ENCODE results near the gene CNTRL.

CNTRL gene

DNA sequence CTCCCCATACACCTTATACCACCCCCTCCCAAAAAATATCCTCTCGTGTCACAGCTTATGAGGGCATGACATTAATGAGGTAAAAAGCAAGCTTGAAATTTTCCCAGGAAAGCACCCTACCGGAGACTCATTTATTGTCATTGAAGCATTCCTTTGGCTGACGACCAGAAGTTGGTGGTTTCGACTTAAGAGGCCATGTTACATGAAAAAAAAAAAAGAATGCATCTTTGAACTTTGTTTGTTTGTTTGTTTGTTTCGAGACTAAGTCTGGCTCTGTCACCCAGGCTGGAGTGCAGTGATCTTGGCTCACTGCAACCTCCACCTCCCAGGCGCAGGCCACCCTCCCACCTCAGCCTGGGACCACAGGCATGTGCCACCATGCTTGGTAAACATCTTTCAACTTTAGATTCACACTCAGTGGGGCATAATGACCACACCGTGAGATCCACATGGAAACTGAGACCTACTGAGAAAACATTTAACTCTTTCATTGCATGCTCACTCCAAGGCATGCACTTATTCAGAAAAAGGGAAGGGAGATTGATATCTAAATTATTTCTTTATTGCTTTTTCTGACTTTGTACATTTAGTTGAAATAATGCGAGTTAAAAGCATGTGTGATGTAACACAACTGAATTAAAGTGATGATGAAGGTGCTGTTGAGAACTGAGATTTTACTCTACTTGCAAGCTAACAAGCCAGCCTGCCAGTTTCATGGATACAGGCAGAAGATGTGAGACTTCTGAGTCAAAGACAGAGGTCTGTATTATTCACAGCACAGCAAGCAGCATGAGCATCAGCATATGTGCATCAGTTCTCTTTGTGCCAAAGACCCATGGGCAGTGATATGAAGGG is 132.0 kb downstream of the CNTRL start:
- no peak for DNase-seq

DNA sequence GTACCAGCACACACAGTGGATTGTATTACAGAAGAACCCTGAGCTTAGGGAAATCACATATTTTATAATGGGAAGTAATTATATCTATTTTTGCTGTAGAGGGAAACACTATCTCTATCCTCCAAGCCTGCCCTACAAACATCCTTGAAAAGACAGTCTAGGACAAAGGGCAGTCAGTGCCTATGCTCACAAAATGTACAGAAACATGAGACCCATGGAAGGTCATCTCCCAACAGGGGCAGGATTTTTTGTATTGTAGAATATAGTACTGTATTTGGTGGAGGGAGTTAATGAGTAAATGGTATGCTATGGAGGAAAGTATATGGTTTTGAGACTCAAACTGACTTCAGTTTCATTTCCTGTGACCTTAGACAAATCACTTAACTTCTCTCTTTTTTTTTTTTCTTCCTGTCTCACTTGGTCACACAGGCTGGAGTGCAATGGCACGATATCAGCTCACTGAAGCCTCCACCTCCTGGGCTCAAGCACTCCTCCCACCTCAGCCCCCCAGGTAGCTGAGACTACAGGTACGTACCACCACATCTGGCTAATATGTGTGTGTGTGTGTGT is 132.7 kb downstream of the CNTRL start:
- DNase-seq: no peak

DNA sequence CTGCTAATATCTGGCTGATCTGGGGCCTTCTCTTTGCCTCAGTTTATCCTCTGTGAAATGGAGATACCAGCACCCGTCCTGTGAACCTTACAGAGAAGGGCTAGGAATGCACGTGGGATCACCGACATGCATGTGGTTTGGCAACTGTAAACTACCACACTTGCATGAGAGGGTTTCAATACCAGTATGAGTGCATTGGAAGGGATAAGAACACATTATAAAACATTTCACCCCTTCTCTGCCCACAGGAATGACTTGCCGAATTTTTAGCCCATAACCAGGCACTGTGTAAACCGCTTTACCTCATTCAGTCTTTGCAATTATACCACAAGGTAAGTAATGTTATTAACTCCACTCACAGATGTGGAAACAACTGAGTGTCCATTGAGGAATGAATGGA is 135.8 kb downstream of the CNTRL start:
- DNase-seq: no peak

DNA sequence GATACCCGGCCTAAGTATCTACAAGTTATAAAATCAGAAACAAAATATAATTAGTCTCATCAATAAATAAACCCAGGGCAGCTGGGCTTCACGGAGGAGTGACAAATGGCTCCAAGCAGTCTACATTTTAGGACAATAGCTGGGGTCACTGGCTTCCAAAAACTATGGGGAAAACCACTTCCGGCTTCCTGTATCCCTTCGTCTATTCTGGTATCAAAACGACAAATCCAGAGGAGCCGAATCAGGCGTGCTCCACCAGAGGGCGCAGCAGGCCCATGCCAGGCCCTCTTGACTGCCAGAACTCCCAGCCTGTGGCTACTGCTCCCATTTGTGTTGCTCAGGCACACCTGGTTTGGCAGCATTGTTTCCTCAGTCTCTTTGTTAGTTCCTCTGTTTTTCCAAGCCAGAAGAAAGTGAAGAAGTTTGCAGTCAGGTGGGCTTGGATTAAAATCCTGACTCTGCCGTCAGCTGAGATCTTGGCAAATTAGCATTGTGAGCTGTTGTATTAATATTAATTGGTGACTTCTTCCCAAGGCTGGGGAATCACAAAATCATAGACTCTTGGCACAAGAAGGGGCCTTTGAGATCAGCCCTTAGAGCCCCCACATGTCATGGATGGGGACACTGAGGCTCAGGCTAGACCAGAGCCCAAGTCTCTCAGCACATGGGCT is 138.5 kb downstream of the CNTRL start:
- DNase-seq: peak; percentile 85 to 89

DNA sequence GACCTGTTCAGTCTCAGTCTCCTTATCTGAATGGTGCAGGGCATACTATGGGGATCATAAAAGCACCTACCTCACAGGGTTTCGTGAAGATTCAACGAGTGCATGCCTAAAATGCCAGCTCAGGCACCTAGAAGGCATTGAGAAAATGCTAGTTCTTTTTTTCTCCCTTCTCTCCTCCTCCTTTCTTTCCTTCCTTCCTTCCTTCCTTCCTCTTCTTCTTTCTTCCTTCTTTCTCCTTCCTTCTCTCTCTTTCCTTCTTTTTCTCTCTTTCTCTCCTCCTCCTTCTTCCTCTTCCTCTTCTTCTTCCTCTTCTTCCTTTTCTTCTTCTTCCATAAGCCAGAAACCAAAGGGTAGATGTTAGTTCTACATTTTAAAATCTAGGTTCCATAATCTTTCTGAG is 139.2 kb downstream of the CNTRL start:
- DNase-seq: no peak

DNA sequence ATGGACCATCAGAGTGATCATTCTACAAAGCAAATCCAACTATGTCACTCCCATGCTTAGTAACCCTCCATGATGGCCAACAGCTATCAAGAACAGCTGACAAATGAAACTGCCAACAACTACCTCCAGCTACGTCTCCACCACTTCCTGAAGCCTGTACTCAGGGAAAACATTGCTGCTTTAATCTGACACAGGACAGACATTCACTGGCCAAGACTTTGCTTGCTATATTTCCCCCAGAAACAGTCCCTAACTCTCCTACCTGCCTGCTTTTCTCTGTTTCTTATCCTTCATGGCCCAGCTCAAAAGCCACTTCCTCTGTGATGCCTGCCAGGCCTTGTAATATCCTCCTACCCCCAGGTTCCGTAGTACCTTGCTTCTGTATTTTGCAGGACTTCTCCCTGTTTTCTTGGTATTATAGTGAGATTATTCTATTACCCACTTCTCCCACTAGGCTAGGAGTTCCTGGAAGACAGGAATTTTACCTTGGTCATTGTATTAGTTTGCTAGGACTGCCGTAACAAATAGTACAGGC is 141.6 kb downstream of the CNTRL start:
- DNase-seq: no peak

DNA sequence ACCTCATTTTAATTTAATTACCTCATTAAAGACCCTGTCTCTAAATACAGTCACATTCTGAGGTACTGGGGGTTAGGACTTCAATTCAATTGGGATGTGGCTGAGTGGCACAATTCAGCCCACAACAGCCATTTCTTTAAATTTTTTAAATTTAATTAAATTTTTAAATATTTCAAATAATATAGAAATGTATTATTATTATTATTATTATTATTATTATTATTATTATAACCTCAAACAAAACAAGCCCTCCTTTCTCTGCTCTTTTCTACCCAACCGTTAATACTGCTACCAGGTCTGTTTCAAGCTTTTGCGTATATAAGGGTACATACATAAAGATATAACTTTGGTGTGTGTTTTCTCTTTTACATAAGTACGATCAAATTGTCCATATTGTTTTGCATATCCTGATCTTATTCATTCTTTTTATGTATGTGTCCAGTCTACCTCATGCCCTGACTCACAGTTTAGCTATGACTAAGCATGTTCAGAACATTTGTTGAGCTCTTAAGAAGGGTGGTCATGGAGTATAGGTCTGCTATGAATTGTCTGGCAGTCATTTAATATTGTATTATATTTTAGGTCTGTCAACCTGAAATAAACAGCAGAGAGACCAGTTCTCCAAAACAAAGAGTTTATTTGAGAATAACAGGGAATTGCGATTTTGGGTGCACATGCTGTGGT is 143.0 kb downstream of the CNTRL start:
- DNase-seq: no peak

DNA sequence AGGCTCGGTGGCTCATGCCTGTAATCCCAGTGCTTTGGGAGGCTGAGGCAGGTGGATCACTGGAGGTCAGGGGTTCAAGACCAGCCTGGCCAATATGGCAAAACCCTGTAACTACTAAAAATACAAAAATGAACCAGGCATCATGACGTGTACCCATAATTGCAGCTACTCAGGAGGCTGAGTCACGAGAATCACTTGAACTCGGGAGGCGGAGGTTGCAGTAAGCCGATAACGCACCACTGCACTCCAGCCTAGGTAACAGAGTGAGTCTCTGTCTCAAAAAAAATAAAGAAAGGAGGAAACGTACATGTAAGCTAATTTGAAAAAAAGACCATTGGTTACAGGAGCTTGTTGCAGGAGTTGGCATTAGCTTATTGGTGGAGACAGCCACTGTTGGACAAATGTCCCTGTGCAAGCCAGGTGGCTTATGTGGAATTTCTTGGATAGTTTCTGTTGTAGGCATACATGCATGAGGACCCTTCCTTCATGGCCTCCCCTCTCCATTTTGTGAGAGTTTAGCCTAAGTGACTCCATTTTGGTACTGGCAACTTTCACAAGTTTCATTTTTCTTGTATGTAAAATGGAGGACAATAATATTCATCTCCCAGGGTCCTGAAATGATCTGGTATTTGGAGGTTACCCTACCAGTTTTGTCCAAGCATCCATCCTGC is 143.7 kb downstream of the CNTRL start:
- DNase-seq: no peak

DNA sequence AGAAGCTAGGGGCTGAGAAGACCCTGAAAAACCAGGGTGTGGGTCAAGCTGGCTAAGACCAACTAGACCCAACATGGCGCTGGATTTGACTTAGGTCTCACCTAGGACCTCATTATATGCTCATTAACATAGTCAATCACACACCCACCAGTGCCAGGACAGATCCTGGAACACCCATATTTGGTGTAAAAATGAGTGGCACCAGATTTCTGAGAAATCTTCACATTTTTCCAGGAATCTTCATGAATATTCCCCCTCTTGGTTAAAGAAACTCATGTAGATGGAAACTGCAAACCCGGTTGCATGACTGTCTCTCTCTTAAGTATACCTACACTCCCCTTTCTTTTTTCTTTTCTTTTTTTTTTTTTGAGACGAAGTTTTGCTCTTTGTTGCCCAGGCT is 144.8 kb downstream of the CNTRL start:
- DNase-seq: no peak

DNA sequence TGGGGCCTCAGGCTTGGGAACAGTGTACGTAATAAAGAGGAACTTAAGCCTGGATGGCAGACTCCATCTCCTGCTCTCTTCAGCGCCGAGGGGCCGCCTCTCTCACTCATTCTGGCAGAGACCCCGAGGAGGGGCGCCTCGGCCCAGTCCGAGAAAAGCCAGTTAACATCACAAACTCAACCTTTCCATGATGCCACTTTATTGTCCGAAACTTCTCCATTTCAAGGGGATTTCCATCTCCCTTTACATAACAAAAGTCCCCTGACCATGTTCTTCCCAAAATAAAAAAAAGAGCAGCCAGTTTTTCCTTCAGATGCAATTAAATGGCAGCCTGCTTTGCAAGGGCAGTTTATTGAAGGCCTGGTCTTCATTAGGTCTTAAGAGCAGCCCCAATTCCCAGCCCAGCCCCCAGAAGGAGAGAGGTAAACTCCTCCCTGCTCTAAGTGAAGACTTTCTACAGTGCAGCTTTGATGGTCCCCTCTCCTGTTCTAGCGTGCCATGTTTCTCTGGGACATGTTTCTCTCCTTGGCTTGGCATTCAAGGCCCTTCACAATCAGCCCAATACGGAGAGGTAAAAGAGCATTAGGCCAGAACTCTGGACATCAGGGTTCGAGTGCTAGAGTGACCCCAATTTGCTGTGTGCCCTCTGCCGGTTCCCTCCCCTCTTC is 146.4 kb downstream of the CNTRL start:
- DNase-seq: no peak

DNA sequence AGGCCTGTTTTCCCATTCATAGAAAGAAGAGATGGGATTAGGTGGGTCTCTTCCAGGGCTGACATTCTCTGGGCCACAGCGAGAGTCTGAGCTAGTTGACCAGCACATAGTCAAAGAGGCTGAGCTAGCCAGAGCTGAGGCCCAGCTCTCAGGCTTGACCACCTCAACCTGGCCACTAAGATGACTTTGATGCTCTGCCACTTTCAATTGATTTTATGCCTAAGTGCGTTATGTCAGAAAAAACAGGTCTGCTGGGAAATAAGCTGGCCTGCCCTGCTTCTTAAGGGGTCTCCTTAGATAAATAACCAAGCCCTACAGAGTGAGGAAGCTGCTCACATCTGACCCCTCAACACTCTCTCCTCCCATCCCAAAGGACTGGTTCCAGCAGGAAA is 146.9 kb downstream of the CNTRL start:
- DNase-seq: no peak

DNA sequence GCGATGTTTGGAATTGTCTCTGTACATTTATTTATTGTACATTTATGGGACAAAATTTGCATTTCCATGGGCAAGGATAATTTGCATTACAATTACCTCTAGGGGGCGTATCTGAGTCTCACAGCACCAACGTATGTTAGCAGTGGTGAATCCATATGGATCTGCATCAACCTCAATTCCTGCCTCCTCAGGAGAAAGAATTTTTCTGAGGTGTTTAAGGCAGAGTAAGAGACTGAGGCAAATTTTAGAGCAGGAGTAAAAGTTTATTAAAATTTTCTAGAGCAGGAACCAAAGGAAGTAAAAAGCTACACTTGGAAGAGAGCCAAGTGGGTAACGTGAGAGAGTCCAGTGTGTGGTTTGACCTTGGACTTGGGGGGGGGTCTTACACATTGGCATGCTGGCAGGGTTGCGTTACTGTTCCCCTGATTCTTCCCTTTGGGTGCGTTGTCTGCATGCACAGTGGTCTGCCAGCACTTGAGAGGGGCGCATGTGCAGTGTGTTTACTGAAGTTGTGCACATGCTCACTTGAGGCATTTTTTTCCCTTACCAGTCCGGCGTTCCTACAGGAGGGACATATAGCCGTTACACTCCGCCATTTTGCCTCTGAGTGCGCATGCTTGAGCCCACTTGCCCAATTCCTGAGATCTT is 147.9 kb downstream of the CNTRL start:
- peak in 1 of 2 donors; percentile 15 for DNase-seq

DNA sequence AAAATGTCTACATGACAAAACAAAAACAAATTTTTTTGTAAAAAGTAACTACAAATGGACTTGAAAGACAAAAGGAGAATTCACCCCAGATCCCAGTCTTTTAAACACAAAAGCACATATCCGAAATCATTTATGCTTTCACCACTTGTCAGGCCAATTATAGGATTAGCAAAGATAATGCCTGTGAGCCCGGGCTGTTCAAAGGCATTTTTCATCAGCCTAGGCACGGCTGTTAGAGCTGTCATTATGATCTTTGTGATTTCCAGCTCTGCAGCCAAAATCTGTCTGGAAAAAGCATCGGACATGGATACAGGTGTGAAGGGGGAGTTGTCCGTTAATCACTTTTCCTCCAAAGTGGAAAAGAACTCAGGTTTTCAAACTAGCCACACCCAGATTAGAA is 150.5 kb downstream of the CNTRL start:
- DNase-seq: no peak

DNA sequence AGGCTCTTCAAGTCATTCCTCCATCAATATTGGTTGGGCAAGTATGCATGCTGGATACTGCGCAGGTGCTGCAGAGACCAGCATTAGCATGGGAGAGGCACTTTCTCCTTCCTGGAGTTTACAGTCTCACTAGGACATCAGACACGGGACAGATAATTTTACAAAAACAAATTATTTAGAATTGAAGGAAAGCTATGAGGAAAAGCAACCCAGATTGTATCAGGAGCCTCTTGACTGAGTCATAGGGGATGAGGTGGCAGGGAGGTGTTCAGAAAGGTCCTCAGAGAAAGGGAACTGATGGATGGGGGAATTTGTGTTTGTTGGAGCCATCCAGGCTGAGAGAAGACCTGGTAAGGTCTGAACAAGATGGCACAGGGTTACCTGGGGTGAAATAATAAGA is 151.4 kb downstream of the CNTRL start:
- DNase-seq: no peak
